Mammary epithelial cell (primary cell): ENCODE data around the gene PATZ1.

Source experiments
- EZH2 ChIP-seq: IDR thresholded peaks from 2 replicates; pipeline ENCODE4 v1.6.1; 2012; ENCODE audit warnings: low read length, inconsistent platforms, borderline replicate concordance
- TF ChIP-seq, protein P1 (sequence below), 2 donors: IDR thresholded peaks in 1 of 2; conservative IDR thresholded peaks in 1 of 2; 2 replicates each; pipeline ENCODE4 v1.5.1; 2011 to 2012; ENCODE audit warnings: inconsistent platforms in 2 of 2, low read length in 2 of 2, mild to moderate bottlenecking in 2 of 2, control low read depth in 1 of 2, low read depth in 1 of 2; ENCODE audit not compliant: insufficient read depth in 1 of 2; ENCODE audit errors: extremely low read depth in 1 of 2

DNA sequence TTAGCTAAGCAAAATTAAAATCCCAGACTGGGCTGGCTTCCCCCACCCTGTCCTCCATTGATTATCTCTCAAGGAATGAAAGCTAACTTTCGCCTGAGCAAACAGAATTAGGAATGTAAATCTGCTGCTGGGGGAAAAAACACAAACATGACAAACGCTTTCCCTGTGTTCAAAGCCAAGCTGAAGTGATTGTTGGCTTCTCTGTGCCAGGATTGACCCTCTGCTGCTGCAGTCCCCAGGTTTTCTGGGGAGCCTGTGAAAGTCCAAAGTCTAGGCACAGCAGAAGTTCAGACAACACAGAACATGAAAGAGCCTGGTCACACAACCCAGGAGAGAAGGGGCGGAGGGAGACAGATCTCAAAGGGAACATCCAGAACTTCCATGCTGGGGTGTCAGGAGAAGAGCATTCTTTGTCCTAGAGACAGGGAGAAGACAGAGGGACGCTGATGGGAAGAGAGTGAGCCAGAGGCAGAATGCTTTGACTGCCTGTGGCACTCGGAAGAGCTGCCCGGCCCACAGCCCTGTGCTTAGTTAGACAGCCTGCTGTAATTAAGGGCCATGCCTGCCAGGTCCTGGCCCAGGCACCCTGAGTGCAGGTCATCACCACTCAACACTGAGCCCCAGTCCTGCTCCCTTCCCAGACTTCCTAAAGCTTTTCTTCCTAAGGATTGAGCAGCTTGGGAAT is 6.9 kb downstream of the PATZ1 start:
- TF ChIP-seq, protein P1, sequence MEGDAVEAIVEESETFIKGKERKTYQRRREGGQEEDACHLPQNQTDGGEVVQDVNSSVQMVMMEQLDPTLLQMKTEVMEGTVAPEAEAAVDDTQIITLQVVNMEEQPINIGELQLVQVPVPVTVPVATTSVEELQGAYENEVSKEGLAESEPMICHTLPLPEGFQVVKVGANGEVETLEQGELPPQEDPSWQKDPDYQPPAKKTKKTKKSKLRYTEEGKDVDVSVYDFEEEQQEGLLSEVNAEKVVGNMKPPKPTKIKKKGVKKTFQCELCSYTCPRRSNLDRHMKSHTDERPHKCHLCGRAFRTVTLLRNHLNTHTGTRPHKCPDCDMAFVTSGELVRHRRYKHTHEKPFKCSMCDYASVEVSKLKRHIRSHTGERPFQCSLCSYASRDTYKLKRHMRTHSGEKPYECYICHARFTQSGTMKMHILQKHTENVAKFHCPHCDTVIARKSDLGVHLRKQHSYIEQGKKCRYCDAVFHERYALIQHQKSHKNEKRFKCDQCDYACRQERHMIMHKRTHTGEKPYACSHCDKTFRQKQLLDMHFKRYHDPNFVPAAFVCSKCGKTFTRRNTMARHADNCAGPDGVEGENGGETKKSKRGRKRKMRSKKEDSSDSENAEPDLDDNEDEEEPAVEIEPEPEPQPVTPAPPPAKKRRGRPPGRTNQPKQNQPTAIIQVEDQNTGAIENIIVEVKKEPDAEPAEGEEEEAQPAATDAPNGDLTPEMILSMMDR (conservative IDR thresholded peaks at IDR 0.05 in 1 of 2, IDR thresholded peaks at IDR 0.05 in 1 of 2; ENCODE audit: extremely low read depth in 1 of 2, insufficient read depth in 1 of 2, low read depth in 1 of 2, low read length in 2 of 2) = no peak
- no peak for TF ChIP-seq EZH2
